HEK293T (cell line): ENCODE measurements around the gene HEATR9.

ENCODE experiments used
- ARNT ChIP-seq: fragments of 450-650 bp; IDR thresholded peaks from 2 replicates; pipeline ENCODE4 v1.6.1; 2017; ENCODE audit warnings: mild to moderate bottlenecking
- CTBP1 ChIP-seq: fragments of 450-650 bp; IDR thresholded peaks from 2 replicates; pipeline ENCODE4 v1.6.1; 2016; ENCODE audit warnings: borderline replicate concordance
- L3MBTL2 ChIP-seq: fragments of 450-650 bp; conservative IDR thresholded peaks from 2 replicates; pipeline ENCODE4 v1.6.1; 2016; ENCODE audit warnings: mild to moderate bottlenecking
- PKNOX1 ChIP-seq: fragments of 450-650 bp; IDR thresholded peaks from 2 replicates; pipeline ENCODE4 v1.6.1; 2016
- SUZ12 ChIP-seq: fragments of 450-650 bp; IDR thresholded peaks from 2 replicates; pipeline ENCODE4 v1.6.1; 2016; ENCODE audit warnings: mild to moderate bottlenecking
- TARDBP ChIP-seq: fragments of 450-650 bp; IDR thresholded peaks from 2 replicates; pipeline ENCODE4 v1.6.1; 2016

GRCh38 chr17:35816723-35817122 lies 52.0 kb downstream of the HEATR9 start:
- no peak for TF ChIP-seq SUZ12
- TF ChIP-seq CTBP1, result no peak
- TF ChIP-seq PKNOX1, result no peak
- no peak for TF ChIP-seq TARDBP
- no peak for TF ChIP-seq ARNT
- no peak for TF ChIP-seq L3MBTL2
